HuH-7.5 (cell line): ENCODE results near the gene IQGAP2.
"Not testable (repeated sequence)": the region's sequence is repeated elsewhere in the genome, so short reads cannot be mapped to it uniquely, and the experiment has no call there.

Source experiments
- DNase-seq: peaks from one replicate; pipeline ENCODE4 v3.0.0; 2011; ENCODE audit warnings: low spot score

Gene IQGAP2

GRCh38 chr5:76402886-76403765 is at the start of gene IQGAP2:
IQGAP2 (plus strand) TSS chr5:76403285; CDS start chr5:76403546, 261 bp downstream.
- DNase-seq = peak; percentile 79

- DNase-seq = no peak
These were observed 46.2 kb upstream of the IQGAP2 start for GRCh38 chr5:76356887-76357286.

- DNase-seq = no peak
These were observed 39.5 kb upstream of the IQGAP2 start for GRCh38 chr5:76363352-76364225.

GRCh38 chr5:76364226-76364589 is 38.9 kb upstream of the IQGAP2 start:
- DNase-seq = no peak

- no peak for DNase-seq
These were observed 37.5 kb upstream of the IQGAP2 start for GRCh38 chr5:76365561-76365960.

- no peak for DNase-seq
These were observed 36.5 kb upstream of the IQGAP2 start for GRCh38 chr5:76366596-76366995.

GRCh38 chr5:76367623-76368371 is 35.3 kb upstream of the IQGAP2 start:
- no peak for DNase-seq

GRCh38 chr5:76368941-76369340 is 34.1 kb upstream of the IQGAP2 start:
- DNase-seq = no peak

GRCh38 chr5:76369668-76370067 is 33.4 kb upstream of the IQGAP2 start:
- not testable (repeated sequence) for DNase-seq

- no peak for DNase-seq
These were observed 31.1 kb upstream of the IQGAP2 start for GRCh38 chr5:76371960-76372322.

GRCh38 chr5:76372323-76373054 is 30.6 kb upstream of the IQGAP2 start:
- DNase-seq = no peak

GRCh38 chr5:76376148-76376865 is 26.8 kb upstream of the IQGAP2 start:
- no peak for DNase-seq

GRCh38 chr5:76376866-76377230 is 26.2 kb upstream of the IQGAP2 start:
- no peak for DNase-seq

GRCh38 chr5:76378355-76378754 is 24.7 kb upstream of the IQGAP2 start:
- no peak for DNase-seq

- no peak for DNase-seq
These were observed 23.8 kb upstream of the IQGAP2 start for GRCh38 chr5:76379316-76379715.

GRCh38 chr5:76379855-76380254 is 23.2 kb upstream of the IQGAP2 start:
- DNase-seq = no peak

- DNase-seq = no peak
These were observed 22.6 kb upstream of the IQGAP2 start for GRCh38 chr5:76380346-76381066.

- no peak for DNase-seq
These were observed 19.8 kb upstream of the IQGAP2 start for GRCh38 chr5:76383126-76383832.

GRCh38 chr5:76384189-76384588 is 18.9 kb upstream of the IQGAP2 start:
- no peak for DNase-seq

GRCh38 chr5:76384705-76385104 is 18.4 kb upstream of the IQGAP2 start:
- no peak for DNase-seq
